Measurements from ENCODE around the gene ANKRD45.
A peak's percentile ranks its signal among the peaks of the same experiment; 100 is the strongest.
"Not testable (repeated sequence)": the region's sequence is repeated elsewhere in the genome, so short reads cannot be mapped to it uniquely, and the experiment has no call there.

ANKRD45 gene

GRCh38 chr1:173573596-173573995 lies 96.1 kb downstream of the ANKRD45 start:
- DNase-seq, result no peak

GRCh38 chr1:173572201-173572873 lies 97.3 kb downstream of the ANKRD45 start:
- DNase-seq, result no peak

- DNase-seq, result no peak
These were observed 99.2 kb downstream of the ANKRD45 start for GRCh38 chr1:173570370-173571007.

- DNase-seq, result no peak
These were observed 101.2 kb downstream of the ANKRD45 start for GRCh38 chr1:173568483-173568882.

GRCh38 chr1:173563846-173564245 lies 105.8 kb downstream of the ANKRD45 start:
- not testable (repeated sequence) for DNase-seq

- no peak for DNase-seq
These were observed 106.8 kb downstream of the ANKRD45 start for GRCh38 chr1:173562813-173563212.

- DNase-seq, result no peak
These were observed 108.4 kb downstream of the ANKRD45 start for GRCh38 chr1:173561263-173561662.

GRCh38 chr1:173560285-173560880 lies 109.3 kb downstream of the ANKRD45 start:
- peak in 1 of 58 donors; percentile 2 for DNase-seq

Data from anterior cingulate cortex (tissue), 58 donors.